Transverse colon (tissue), 3 donors: ENCODE data around the gene DENND2D.

Experiments used
- CTCF ChIP-seq, 5 experiments: fragments of 200-600 bp in 3 of 5; fragments of 450-650 bp in 2 of 5; sonication (generic) in 3 of 5; IDR thresholded peaks; 1 replicate in 2 of 5; 2 replicates in 3 of 5; pipeline ENCODE4 v1.5.1; 2016 to 2017; ENCODE audit warnings: antibody characterized with exemption in 5 of 5, inconsistent platforms in 3 of 5, mild to moderate bottlenecking in 2 of 5, moderate library complexity in 1 of 5
- POLR2A ChIP-seq: fragments of 450-650 bp; IDR thresholded peaks from one replicate; pipeline ENCODE4 v1.6.1; 2016; ENCODE audit warnings: antibody characterized with exemption, mild to moderate bottlenecking, moderate library complexity

GRCh38 chr1:111225091-111225490, 24.6 kb upstream of the DENND2D start:
- TF ChIP-seq CTCF (IDR thresholded peaks at IDR 0.05), result no peak
- TF ChIP-seq POLR2A, result no peak
